ENCODE data around the gene CASR.

The CASR gene

DNA sequence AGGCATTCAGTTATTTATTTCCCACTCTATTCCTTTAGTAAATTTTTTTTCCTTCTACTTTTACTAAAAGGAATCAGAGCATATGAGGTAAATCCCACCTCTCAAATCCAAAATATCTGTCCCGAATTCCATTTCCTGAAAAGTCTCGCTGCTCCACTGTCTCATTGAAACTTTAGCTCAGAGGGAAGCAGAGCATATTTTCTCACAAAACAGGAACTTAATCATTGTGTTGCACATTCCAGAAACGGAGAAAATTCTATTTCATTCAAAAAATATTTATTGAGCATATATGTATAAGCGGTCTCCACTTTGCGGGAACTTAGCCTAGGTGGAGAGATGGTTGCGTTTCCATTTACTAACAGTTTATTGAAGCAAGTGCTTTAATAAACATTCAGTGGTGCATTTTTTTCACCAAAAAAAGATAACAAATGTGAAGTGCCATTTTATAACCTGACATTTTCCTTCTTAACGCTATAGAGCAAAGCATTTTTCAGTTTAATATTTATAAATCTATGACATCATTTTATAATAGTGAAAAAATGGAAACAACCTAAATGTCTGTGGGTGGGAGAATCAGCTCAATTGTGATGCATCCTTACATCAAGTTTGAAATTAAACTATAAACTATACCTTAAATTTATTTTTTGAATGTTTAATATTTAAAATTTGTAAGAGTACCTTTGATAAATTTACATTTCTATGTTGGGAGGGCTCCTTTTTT lies 74.3 kb downstream of the CASR start:
- no peak for TF ChIP-seq OSR1 (CRISPR knock-in tag; IDR thresholded peaks at IDR 0.05)
- TF ChIP-seq RARB (CRISPR knock-in tag; IDR thresholded peaks at IDR 0.05): no peak
- TF ChIP-seq BACH2 (CRISPR knock-in tag; IDR thresholded peaks at IDR 0.05; ENCODE audit: borderline replicate concordance): no peak
- no peak for TF ChIP-seq ARNTL (CRISPR knock-in tag; IDR thresholded peaks at IDR 0.05; ENCODE audit: borderline replicate concordance, low read depth)
- TF ChIP-seq ZC3H10 (CRISPR knock-in tag; IDR thresholded peaks at IDR 0.05): no peak
- no peak for TF ChIP-seq SNAI2 (CRISPR knock-in tag; IDR thresholded peaks at IDR 0.05)
- TF ChIP-seq, protein P1, sequence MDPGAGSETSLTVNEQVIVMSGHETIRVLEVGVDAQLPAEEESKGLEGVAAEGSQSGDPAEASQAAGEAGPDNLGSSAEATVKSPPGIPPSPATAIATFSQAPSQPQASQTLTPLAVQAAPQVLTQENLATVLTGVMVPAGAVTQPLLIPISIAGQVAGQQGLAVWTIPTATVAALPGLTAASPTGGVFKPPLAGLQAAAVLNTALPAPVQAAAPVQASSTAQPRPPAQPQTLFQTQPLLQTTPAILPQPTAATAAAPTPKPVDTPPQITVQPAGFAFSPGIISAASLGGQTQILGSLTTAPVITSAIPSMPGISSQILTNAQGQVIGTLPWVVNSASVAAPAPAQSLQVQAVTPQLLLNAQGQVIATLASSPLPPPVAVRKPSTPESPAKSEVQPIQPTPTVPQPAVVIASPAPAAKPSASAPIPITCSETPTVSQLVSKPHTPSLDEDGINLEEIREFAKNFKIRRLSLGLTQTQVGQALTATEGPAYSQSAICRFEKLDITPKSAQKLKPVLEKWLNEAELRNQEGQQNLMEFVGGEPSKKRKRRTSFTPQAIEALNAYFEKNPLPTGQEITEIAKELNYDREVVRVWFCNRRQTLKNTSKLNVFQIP (CRISPR knock-in tag; IDR thresholded peaks at IDR 0.05; ENCODE audit: borderline replicate concordance, low read depth): no peak
- no peak for TF ChIP-seq CREB5 (CRISPR knock-in tag; IDR thresholded peaks at IDR 0.05; ENCODE audit: low read depth)
- TF ChIP-seq TSHZ2 (CRISPR knock-in tag; IDR thresholded peaks at IDR 0.05): no peak
- no peak for ATAC-seq

GRCh38 chr3:122258757-122259371 lies 75.4 kb downstream of the CASR start:
- ATAC-seq: peak; percentile 91
- TF ChIP-seq ESRRG (CRISPR knock-in tag; IDR thresholded peaks at IDR 0.05) (no peak), ZC3H10 (CRISPR knock-in tag; IDR thresholded peaks at IDR 0.05) (no peak), GLIS3 (CRISPR knock-in tag; IDR thresholded peaks at IDR 0.05) (no peak), ZNF70 (CRISPR knock-in tag; IDR thresholded peaks at IDR 0.05) (no peak), ARNTL (CRISPR knock-in tag; IDR thresholded peaks at IDR 0.05; ENCODE audit: borderline replicate concordance, low read depth) (no peak)
- TF ChIP-seq, protein P1 (CRISPR knock-in tag; IDR thresholded peaks at IDR 0.05; ENCODE audit: borderline replicate concordance, low read depth): no peak
- TF ChIP-seq, protein P2, sequence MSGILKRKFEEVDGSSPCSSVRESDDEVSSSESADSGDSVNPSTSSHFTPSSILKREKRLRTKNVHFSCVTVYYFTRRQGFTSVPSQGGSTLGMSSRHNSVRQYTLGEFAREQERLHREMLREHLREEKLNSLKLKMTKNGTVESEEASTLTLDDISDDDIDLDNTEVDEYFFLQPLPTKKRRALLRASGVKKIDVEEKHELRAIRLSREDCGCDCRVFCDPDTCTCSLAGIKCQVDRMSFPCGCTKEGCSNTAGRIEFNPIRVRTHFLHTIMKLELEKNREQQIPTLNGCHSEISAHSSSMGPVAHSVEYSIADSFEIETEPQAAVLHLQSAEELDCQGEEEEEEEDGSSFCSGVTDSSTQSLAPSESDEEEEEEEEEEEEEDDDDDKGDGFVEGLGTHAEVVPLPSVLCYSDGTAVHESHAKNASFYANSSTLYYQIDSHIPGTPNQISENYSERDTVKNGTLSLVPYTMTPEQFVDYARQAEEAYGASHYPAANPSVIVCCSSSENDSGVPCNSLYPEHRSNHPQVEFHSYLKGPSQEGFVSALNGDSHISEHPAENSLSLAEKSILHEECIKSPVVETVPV (CRISPR knock-in tag; IDR thresholded peaks at IDR 0.05): no peak

DNA sequence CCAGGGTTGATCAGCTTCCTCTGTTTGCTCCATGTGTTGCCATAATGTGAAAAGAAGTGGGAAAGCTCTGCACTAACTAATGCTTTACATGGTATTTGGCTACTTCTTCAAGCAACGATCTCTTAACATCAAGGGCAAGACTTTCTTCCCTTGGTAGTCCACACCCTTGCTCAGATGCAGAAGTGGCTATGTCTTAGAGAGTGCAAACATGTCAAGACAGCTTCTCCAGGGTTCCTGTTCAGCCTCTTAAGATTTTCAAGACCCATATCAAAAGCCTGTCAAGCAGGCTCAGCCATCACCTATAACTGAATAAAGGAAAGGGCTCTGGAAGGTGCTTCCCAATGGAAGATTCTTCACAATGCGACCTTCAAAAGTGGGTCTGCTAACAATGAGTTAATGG lies 76.7 kb downstream of the CASR start:
- TF ChIP-seq ESRRG (CRISPR knock-in tag; IDR thresholded peaks at IDR 0.05) (no peak), ZFP3 (CRISPR knock-in tag; IDR thresholded peaks at IDR 0.05) (no peak), ZFP30 (CRISPR knock-in tag; IDR thresholded peaks at IDR 0.05) (no peak), ARNTL (CRISPR knock-in tag; IDR thresholded peaks at IDR 0.05; ENCODE audit: borderline replicate concordance, low read depth) (no peak)
- ATAC-seq: no peak

DNA sequence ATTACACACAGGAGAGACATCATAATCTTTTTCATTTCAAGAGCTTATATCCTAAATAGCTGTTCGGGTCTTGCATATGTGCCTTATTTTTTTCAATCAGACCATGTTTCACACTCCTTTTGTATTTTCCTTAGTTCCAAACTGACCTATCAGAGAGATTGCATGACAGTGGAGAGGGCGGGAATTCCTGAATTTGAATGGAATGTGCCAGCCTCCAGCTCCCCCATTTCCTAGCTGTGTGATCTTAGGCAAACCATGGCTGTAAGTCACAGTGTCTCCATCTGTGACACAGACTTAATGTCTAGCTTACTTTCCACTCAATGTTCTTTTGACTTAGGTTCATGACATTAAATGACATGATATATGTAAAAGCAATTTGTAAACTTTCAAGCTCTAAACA lies 79.6 kb downstream of the CASR start:
- ATAC-seq: no peak
- TF ChIP-seq CSDC2 (CRISPR knock-in tag; IDR thresholded peaks at IDR 0.05) (no peak), TSHZ2 (CRISPR knock-in tag; IDR thresholded peaks at IDR 0.05) (no peak), ZNF8 (CRISPR knock-in tag; IDR thresholded peaks at IDR 0.05) (no peak), PPARA (CRISPR knock-in tag; IDR thresholded peaks at IDR 0.05; ENCODE audit: borderline replicate concordance) (no peak), GLIS3 (CRISPR knock-in tag; IDR thresholded peaks at IDR 0.05) (no peak), ESRRG (CRISPR knock-in tag; IDR thresholded peaks at IDR 0.05) (no peak), ZC3H10 (CRISPR knock-in tag; IDR thresholded peaks at IDR 0.05) (no peak), TCF4 (CRISPR knock-in tag; IDR thresholded peaks at IDR 0.05; ENCODE audit: borderline replicate concordance) (no peak), SNAI2 (CRISPR knock-in tag; IDR thresholded peaks at IDR 0.05) (no peak)
- TF ChIP-seq, protein P3, sequence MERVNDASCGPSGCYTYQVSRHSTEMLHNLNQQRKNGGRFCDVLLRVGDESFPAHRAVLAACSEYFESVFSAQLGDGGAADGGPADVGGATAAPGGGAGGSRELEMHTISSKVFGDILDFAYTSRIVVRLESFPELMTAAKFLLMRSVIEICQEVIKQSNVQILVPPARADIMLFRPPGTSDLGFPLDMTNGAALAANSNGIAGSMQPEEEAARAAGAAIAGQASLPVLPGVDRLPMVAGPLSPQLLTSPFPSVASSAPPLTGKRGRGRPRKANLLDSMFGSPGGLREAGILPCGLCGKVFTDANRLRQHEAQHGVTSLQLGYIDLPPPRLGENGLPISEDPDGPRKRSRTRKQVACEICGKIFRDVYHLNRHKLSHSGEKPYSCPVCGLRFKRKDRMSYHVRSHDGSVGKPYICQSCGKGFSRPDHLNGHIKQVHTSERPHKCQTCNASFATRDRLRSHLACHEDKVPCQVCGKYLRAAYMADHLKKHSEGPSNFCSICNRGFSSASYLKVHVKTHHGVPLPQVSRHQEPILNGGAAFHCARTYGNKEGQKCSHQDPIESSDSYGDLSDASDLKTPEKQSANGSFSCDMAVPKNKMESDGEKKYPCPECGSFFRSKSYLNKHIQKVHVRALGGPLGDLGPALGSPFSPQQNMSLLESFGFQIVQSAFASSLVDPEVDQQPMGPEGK (CRISPR knock-in tag; IDR thresholded peaks at IDR 0.05; ENCODE audit: borderline replicate concordance): no peak
